Hepatocyte (in vitro differentiated cells): Measurements from ENCODE around the gene WBP4. TPM values are rescaled to one million over a fixed set of nuclear protein-coding genes. Genes with fewer than 3 reads are reported as not detected.

Source experiments
- DNase-seq: peaks from one replicate; pipeline ENCODE4 v3.0.0-alpha.2; 2016; ENCODE audit warnings: low spot score
- H2AFZ ChIP-seq: fragments of 200-600 bp; sonication (generic); 2 replicates; pipeline ENCODE4 v1.6.0; 2016; ENCODE audit warnings: antibody characterized with exemption, mild to moderate bottlenecking
- H3K27ac ChIP-seq: fragments of 200-600 bp; sonication (generic); 2 replicates; pipeline ENCODE4 v1.5.1; 2016; ENCODE audit warnings: mild to moderate bottlenecking
- H3K27me3 ChIP-seq: fragments of 200-600 bp; sonication (generic); 2 replicates; pipeline ENCODE4 v1.6.1; 2016
- H3K36me3 ChIP-seq: fragments of 200-600 bp; sonication (generic); replicated peaks from 2 replicates; pipeline ENCODE4 v1.5.1; 2016; ENCODE audit warnings: low read depth; ENCODE audit not compliant: insufficient read depth
- H3K4me1 ChIP-seq: fragments of 200-600 bp; sonication (generic); 2 replicates; pipeline ENCODE4 v1.5.1; 2016; ENCODE audit warnings: mild to moderate bottlenecking, moderate library complexity; ENCODE audit not compliant: insufficient read depth
- H3K4me2 ChIP-seq: fragments of 200-600 bp; sonication (generic); 2 replicates; pipeline ENCODE4 v1.6.0; 2016
- H3K4me3 ChIP-seq: fragments of 200-600 bp; sonication (generic); 2 replicates; pipeline ENCODE4 v1.5.1; 2016; ENCODE audit warnings: mild to moderate bottlenecking
- H3K79me2 ChIP-seq: fragments of 200-600 bp; sonication (generic); 2 replicates; pipeline ENCODE4 v1.6.0; 2017; ENCODE audit warnings: mild to moderate bottlenecking
- H3K9me2 ChIP-seq: fragments of 200-600 bp; sonication (generic); replicated peaks from 2 replicates; pipeline ENCODE4 v1.6.0; 2017; ENCODE audit warnings: mild to moderate bottlenecking; ENCODE audit not compliant: insufficient read depth
- H3K9me3 ChIP-seq: fragments of 200-600 bp; sonication (generic); 2 replicates; pipeline ENCODE4 v1.5.1; 2016; ENCODE audit warnings: low read depth, mild to moderate bottlenecking
- H4K20me1 ChIP-seq: fragments of 200-600 bp; sonication (generic); 2 replicates; pipeline ENCODE4 v1.6.0; 2016; ENCODE audit warnings: mild to moderate bottlenecking; ENCODE audit not compliant: insufficient read depth, poor library complexity, severe bottlenecking
- EZH2 ChIP-seq: fragments of 200-600 bp; sonication (generic); IDR thresholded peaks from 2 replicates; pipeline ENCODE4 v1.6.1; 2016; ENCODE audit warnings: antibody characterized with exemption, mild to moderate bottlenecking, borderline replicate concordance
- EZH2phosphoT487 ChIP-seq: fragments of 200-600 bp; sonication (generic); IDR thresholded peaks from one replicate; pipeline ENCODE4 v1.6.1; 2018; ENCODE audit warnings: antibody characterized with exemption, mild to moderate bottlenecking, low read depth, moderate library complexity; ENCODE audit not compliant: unreplicated experiment, severe bottlenecking
- WGBS: methylation state at CpG from one replicate; pipeline ENCODE4 v1.1.6; 2016; ENCODE audit warnings: low lambda C conversion rate; ENCODE audit errors: missing lambda C conversion rate; 5-methylcytosine and 5-hydroxymethylcytosine counted together
- polyA plus RNA-seq: library from polyadenylated mRNA; unstranded; fragments of >200 nt; fragmentation: Nextera tagmentation; extraction: Ambion mirVana; gene quantifications from 2 replicates; pipeline ENCODE4 v1.2.1, GENCODE V29; 2016
- total RNA-seq: library from RNA; depleted of rRNA; stranded (reverse); fragments of >200 nt; gene quantifications from 2 replicates; pipeline ENCODE4 v1.2.3, GENCODE V29; 2014
- TF ChIP-seq, protein P1 (sequence below): fragments of 200-600 bp; sonication (generic); IDR thresholded peaks from 2 replicates; pipeline ENCODE4 v1.5.1; 2016; ENCODE audit warnings: antibody characterized with exemption, mild to moderate bottlenecking; ENCODE audit not compliant: poor library complexity

The WBP4 gene
- total and polyA plus RNA-seq, 2 experiments from 2014 or later = 6.1 to 8.4 TPM

DNA sequence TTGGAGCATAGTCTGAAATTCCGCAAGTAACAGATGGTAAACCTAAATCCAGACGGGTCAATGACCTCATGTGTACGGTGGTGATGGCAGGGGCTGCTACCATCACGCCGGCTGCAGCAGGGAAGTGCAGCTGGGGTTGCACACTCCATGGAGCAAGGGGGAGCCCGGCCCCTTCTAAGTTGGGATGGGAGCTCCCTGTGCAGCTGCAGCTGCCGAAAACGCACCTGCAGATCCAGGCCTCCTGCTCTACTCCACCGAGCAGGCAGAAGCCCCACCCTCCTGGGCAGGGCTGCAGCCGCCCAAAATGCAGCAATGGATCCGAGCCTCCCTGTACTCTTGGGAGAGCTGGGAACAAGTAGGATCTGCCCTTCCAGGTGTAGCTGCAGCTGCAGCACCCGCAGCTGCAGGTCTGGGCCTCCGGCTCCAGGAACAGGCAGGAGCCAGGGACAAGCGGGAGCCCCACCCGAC lies 45.8 kb downstream of the WBP4 start:
- TF ChIP-seq, protein P1, sequence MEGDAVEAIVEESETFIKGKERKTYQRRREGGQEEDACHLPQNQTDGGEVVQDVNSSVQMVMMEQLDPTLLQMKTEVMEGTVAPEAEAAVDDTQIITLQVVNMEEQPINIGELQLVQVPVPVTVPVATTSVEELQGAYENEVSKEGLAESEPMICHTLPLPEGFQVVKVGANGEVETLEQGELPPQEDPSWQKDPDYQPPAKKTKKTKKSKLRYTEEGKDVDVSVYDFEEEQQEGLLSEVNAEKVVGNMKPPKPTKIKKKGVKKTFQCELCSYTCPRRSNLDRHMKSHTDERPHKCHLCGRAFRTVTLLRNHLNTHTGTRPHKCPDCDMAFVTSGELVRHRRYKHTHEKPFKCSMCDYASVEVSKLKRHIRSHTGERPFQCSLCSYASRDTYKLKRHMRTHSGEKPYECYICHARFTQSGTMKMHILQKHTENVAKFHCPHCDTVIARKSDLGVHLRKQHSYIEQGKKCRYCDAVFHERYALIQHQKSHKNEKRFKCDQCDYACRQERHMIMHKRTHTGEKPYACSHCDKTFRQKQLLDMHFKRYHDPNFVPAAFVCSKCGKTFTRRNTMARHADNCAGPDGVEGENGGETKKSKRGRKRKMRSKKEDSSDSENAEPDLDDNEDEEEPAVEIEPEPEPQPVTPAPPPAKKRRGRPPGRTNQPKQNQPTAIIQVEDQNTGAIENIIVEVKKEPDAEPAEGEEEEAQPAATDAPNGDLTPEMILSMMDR = no peak
- TF ChIP-seq EZH2phosphoT487 = no peak
- no peak overlapping the region for H2AFZ ChIP-seq
- H3K9me2 ChIP-seq = no peaks in the 10 kb centered on the region
- no peaks in the 10 kb centered on the region for H3K79me2 ChIP-seq
- H3K4me3 ChIP-seq = no peak overlapping the region
- H3K36me3 ChIP-seq = no peaks in the 10 kb centered on the region
- DNase-seq = no peak
- no peaks in the 10 kb centered on the region for H3K27me3 ChIP-seq
- no peak overlapping the region for H3K4me2 ChIP-seq
- no peak overlapping the region for H3K27ac ChIP-seq
- 77% methylated on average over 14 of the region's 15 CpGs for WGBS
- H3K9me3 ChIP-seq = no peaks in the 10 kb centered on the region
- no peaks in the 10 kb centered on the region for H3K4me1 ChIP-seq
- H4K20me1 ChIP-seq = no peaks in the 10 kb centered on the region

DNA sequence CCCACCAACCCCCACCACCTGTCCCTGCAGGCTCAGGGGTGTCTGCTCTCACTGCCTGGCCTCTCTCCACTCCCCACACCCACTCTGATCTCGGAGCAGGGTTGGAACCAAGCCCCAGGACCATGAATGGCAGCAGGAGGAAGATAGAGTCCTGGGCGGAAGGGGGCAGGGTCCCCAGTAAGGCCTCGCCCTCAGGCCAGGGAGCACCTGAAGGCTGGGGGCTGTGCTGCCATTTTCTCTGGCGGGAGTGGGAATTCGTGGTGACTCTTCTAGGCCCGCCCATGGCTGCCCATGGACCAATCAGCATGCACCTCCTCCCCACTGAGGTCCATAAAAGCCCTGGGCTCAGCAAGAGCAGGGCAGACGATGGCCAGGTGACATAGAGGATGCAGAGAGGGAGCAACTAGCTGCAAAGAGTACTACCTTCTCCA lies 46.3 kb downstream of the WBP4 start:
- Histone ChIP-seq H3K36me3 (no peaks in the 10 kb centered on the region), H3K4me1 (no peaks in the 10 kb centered on the region), H3K9me2 (no peaks in the 10 kb centered on the region), H3K79me2 (no peaks in the 10 kb centered on the region), H3K4me3 (no peak overlapping the region), H3K4me2 (no peak overlapping the region), H2AFZ (no peak overlapping the region), H3K9me3 (no peaks in the 10 kb centered on the region), H3K27ac (no peak overlapping the region), H3K27me3 (no peaks in the 10 kb centered on the region), H4K20me1 (no peaks in the 10 kb centered on the region)
- WGBS = 74% methylated on average over 7 of the region's 7 CpGs
- no peak for DNase-seq
- no peak for TF ChIP-seq EZH2
- TF ChIP-seq EZH2phosphoT487 = no peak
- TF ChIP-seq, protein P1 = no peak

DNA sequence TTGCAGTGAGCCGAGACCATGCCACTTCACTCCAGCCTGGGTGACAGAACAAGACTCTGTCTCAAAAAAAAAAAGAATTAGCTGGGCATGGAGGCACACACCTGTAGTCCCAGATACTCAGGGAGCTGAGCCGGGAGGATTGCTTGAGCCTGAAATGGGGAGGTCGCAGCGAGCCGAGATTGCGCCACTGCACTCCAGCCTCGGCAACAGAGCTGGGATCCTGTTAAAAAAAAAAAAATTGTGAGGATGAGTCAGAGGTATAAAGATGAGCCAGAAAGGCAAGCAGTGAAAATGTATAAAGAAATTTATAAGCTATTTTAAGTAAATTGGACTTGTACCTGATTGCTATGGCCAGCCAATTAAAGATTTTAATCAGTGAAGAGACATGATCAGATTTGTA lies 50.1 kb downstream of the WBP4 start:
- Histone ChIP-seq H3K36me3 (no peaks in the 10 kb centered on the region), H3K27ac (no peak overlapping the region), H3K79me2 (no peaks in the 10 kb centered on the region), H3K9me3 (no peaks in the 10 kb centered on the region), H3K4me2 (no peak overlapping the region), H2AFZ (no peak overlapping the region), H3K9me2 (no peaks in the 10 kb centered on the region), H3K4me1 (no peaks in the 10 kb centered on the region), H4K20me1 (no peaks in the 10 kb centered on the region), H3K27me3 (no peaks in the 10 kb centered on the region), H3K4me3 (no peak overlapping the region)
- DNase-seq = no peak
- WGBS = 78% methylated on average over 7 of the region's 7 CpGs
- TF ChIP-seq, protein P1 = no peak
- TF ChIP-seq EZH2 (no peak), EZH2phosphoT487 (no peak)

DNA sequence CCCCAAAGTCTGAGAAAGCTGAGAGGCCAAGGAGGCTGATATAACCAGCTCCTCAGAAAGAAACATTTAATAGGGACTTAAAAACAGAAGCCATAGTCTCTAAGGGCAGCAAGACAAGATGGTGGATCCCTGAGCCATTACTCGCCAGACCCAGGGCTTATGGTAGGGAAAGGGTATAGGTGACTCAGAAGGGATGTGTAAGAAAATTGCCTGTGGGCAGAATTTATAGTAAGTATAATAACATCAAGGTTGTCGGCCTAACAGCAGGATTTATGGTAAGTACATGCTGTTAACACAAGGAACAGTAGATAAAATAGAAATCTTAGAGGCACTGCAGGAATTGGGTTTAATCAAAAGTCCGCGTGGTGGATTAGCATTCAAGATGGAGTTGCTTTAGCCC lies 56.6 kb downstream of the WBP4 start:
- no peak for TF ChIP-seq EZH2phosphoT487
- TF ChIP-seq EZH2 = no peak
- TF ChIP-seq, protein P1 = no peak
- WGBS = 78% methylated on average over 4 of the region's 4 CpGs
- Histone ChIP-seq H3K4me3 (no peak overlapping the region), H3K36me3 (no peaks in the 10 kb centered on the region), H3K4me2 (no peak overlapping the region), H2AFZ (no peak overlapping the region), H3K27me3 (no peaks in the 10 kb centered on the region), H3K79me2 (no peaks in the 10 kb centered on the region), H3K27ac (no peak overlapping the region), H3K9me2 (no peaks in the 10 kb centered on the region), H4K20me1 (no peaks in the 10 kb centered on the region), H3K9me3 (no peaks in the 10 kb centered on the region), H3K4me1 (no peaks in the 10 kb centered on the region)
- no peak for DNase-seq
